Sigmoid colon (tissue), 3 donors: ENCODE data around the gene TBKBP1.
A peak's percentile ranks its signal among the peaks of the same experiment; 100 is the strongest.

Source experiments
- POLR2A ChIP-seq, 2 donors: fragments of 450-650 bp; IDR thresholded peaks; one replicate each; pipeline ENCODE4 v1.6.1; 2016; ENCODE audit warnings: antibody characterized with exemption in 2 of 2, mild to moderate bottlenecking in 2 of 2, moderate library complexity in 2 of 2
- TF ChIP-seq, protein P1 (sequence below), 4 experiments: fragments of 450-650 bp in 3 of 4; fragments of 200-600 bp in 1 of 4; IDR thresholded peaks; one replicate each; pipeline ENCODE4 v1.5.1; 2016 to 2019; ENCODE audit warnings: antibody characterized with exemption in 4 of 4, mild to moderate bottlenecking in 3 of 4, moderate library complexity in 2 of 4

- TF ChIP-seq, protein P1, sequence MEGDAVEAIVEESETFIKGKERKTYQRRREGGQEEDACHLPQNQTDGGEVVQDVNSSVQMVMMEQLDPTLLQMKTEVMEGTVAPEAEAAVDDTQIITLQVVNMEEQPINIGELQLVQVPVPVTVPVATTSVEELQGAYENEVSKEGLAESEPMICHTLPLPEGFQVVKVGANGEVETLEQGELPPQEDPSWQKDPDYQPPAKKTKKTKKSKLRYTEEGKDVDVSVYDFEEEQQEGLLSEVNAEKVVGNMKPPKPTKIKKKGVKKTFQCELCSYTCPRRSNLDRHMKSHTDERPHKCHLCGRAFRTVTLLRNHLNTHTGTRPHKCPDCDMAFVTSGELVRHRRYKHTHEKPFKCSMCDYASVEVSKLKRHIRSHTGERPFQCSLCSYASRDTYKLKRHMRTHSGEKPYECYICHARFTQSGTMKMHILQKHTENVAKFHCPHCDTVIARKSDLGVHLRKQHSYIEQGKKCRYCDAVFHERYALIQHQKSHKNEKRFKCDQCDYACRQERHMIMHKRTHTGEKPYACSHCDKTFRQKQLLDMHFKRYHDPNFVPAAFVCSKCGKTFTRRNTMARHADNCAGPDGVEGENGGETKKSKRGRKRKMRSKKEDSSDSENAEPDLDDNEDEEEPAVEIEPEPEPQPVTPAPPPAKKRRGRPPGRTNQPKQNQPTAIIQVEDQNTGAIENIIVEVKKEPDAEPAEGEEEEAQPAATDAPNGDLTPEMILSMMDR (IDR thresholded peaks at IDR 0.05) = peak in 1 of 4 experiments; percentile 15
- TF ChIP-seq POLR2A (IDR thresholded peaks at IDR 0.05) = no peak
Measured at GRCh38 chr17:47717261-47717697, 23.3 kb downstream of the TBKBP1 start.
